Endothelial cell of umbilical vein (primary cell): ENCODE data around the gene FES. TPM values are rescaled to one million over a fixed set of nuclear protein-coding genes. Genes with fewer than 3 reads are reported as not detected.

Experiments
- BruUV-seq: library from RNA; stranded (reverse); fragments of 400-500 nt; replicated peaks from 2 replicates; lab custom pipeline; 2021; lab: Mats Ljungman, UMichigan
- CTCF ChIA-PET: fragments of 300-600, 350-600 bp; sonication (Branson Sonifier 250); formaldehyde crosslinking; loops from one replicate; lab custom pipeline; 2021; ENCODE audit warnings: antibody characterized with exemption, inconsistent platforms; lab: Charles Lee
- POLR2A ChIA-PET: fragments of 300-600, 350-600 bp; sonication (Branson Sonifier 250); formaldehyde crosslinking; loops from one replicate; lab custom pipeline; 2021; ENCODE audit warnings: antibody characterized with exemption, inconsistent platforms; lab: Charles Lee
- DNase-seq: peaks from one replicate; pipeline ENCODE4 v3.0.0-alpha.2; 2011; ENCODE audit warnings: low read depth, low spot score
- FAIRE-seq: peaks from 2 replicates; lab custom pipeline; 2011; peaks lifted over from hg19 to GRCh38; lab: Jason Lieb, UNC
- H2AFZ ChIP-seq: 2 replicates; pipeline ENCODE4 v1.6.0; 2012; ENCODE audit warnings: low read depth, low read length, control low read depth, inconsistent platforms
- H3K27ac ChIP-seq: 2 replicates; pipeline ENCODE4 v1.5.1; 2011; ENCODE audit warnings: low read depth, mild to moderate bottlenecking, control low read depth, low read length, moderate library complexity; ENCODE audit not compliant: insufficient read depth
- H3K27me3 ChIP-seq, 2 experiments: 2 replicates each; pipeline versions ENCODE4 v1.6.0 to v1.6.1; 2011; ENCODE audit warnings: low read length in 2 of 2, mixed read lengths in 1 of 2; ENCODE audit not compliant: control insufficient read depth in 2 of 2, insufficient read depth in 2 of 2
- H3K36me3 ChIP-seq, 2 experiments: 2 replicates in 1 of 2; 3 replicates in 1 of 2; pipeline ENCODE4 v1.5.1; 2011; ENCODE audit warnings: low read length in 2 of 2, mild to moderate bottlenecking in 1 of 2, moderate library complexity in 1 of 2; ENCODE audit not compliant: control insufficient read depth in 2 of 2, insufficient read depth in 2 of 2; ENCODE audit errors: extremely low read depth in 1 of 2
- H3K4me1 ChIP-seq: 3 replicates; pipeline ENCODE4 v1.5.1; 2011; ENCODE audit warnings: mild to moderate bottlenecking, low read length; ENCODE audit not compliant: control insufficient read depth, insufficient read depth; ENCODE audit errors: extremely low read depth
- H3K4me2 ChIP-seq: 2 replicates; pipeline ENCODE4 v1.6.1; 2011; ENCODE audit warnings: low read length, control low read depth, mixed read lengths; ENCODE audit not compliant: insufficient read depth
- H3K4me3 ChIP-seq, 3 experiments: fragments of 200-600 bp in 1 of 3; sonication (generic), shearing (Covaris generic) in 1 of 3; replicated peaks in 1 of 3; 2 replicates each; pipeline ENCODE4 v1.5.1; 2011 to 2016; ENCODE audit warnings: control low read depth in 3 of 3, low read length in 3 of 3, mild to moderate bottlenecking in 2 of 3, inconsistent platforms in 1 of 3, low read depth in 1 of 3, moderate library complexity in 1 of 3; ENCODE audit not compliant: insufficient read depth in 1 of 3
- H3K79me2 ChIP-seq: 2 replicates; pipeline ENCODE4 v1.6.0; 2012; ENCODE audit warnings: low read length, inconsistent platforms; ENCODE audit not compliant: control insufficient read depth, insufficient read depth
- H3K9ac ChIP-seq: replicated peaks from 2 replicates; pipeline ENCODE3; 2011; ENCODE audit warnings: low read length, control low read depth; ENCODE audit not compliant: insufficient read depth; ENCODE audit errors: extremely low read depth
- H3K9me1 ChIP-seq: replicated peaks from 3 replicates; pipeline ENCODE4 v1.6.0; 2011; ENCODE audit warnings: mild to moderate bottlenecking, low read length; ENCODE audit not compliant: control insufficient read depth, insufficient read depth; ENCODE audit errors: extremely low read depth
- H3K9me3 ChIP-seq: replicated peaks from 2 replicates; pipeline ENCODE4 v1.5.1; 2012; ENCODE audit warnings: low read length, inconsistent platforms; ENCODE audit not compliant: control insufficient read depth, insufficient read depth
- H4K20me1 ChIP-seq: replicated peaks from 2 replicates; pipeline ENCODE3; 2011; ENCODE audit warnings: mild to moderate bottlenecking, low read length; ENCODE audit not compliant: control insufficient read depth, insufficient read depth; ENCODE audit errors: extremely low read depth
- EZH2 ChIP-seq: IDR thresholded peaks from 2 replicates; pipeline ENCODE4 v1.6.1; 2012; ENCODE audit warnings: borderline replicate concordance, low read depth, mild to moderate bottlenecking, moderate library complexity, low read length, inconsistent platforms; ENCODE audit not compliant: severe bottlenecking
- FOS ChIP-seq: IDR thresholded peaks from 2 replicates; pipeline ENCODE4 v1.6.1; 2011; ENCODE audit warnings: mild to moderate bottlenecking, low read length, moderate library complexity, borderline replicate concordance; ENCODE audit not compliant: insufficient read depth
- GATA2 ChIP-seq: IDR thresholded peaks from 2 replicates; pipeline ENCODE4 v1.7.0; 2011; ENCODE audit warnings: low read depth, mild to moderate bottlenecking, moderate library complexity, mixed read lengths, low read length; ENCODE audit not compliant: insufficient read length, insufficient read depth
- JUN ChIP-seq: IDR thresholded peaks from 2 replicates; pipeline ENCODE4 v1.6.1; 2011; ENCODE audit warnings: borderline replicate concordance, low read depth; ENCODE audit not compliant: insufficient read length, insufficient read depth
- MYC ChIP-seq: IDR thresholded peaks from one replicate; pipeline ENCODE4 v1.6.1; 2011; ENCODE audit warnings: mild to moderate bottlenecking, low read depth, low read length
- POLR2A ChIP-seq: IDR thresholded peaks from 2 replicates; pipeline ENCODE4 v1.6.1; 2012; ENCODE audit warnings: low read depth, mild to moderate bottlenecking, control low read depth, low read length
- POLR2AphosphoS5 ChIP-seq: IDR thresholded peaks from 2 replicates; pipeline ENCODE4 v1.6.1; 2012; ENCODE audit warnings: low read depth, mild to moderate bottlenecking, control low read depth, low read length, moderate library complexity; ENCODE audit not compliant: insufficient read depth
- dilution Hi-C: fragments of 300-500 bp; cut with MboI; formaldehyde crosslinking; loops from one replicate; pipeline ENCODE4 v1.15.0; 2019; ENCODE audit warnings: low sequenced_read_pairs; ENCODE audit not compliant: extremely low pct_ligation_motif_present
- intact Hi-C: fragments of 100-400 bp; cut with micrococcal nuclease; formaldehyde crosslinking; loops from one replicate; pipeline ENCODE4 v1.10.0; 2022
- polyA plus RNA-seq, 4 experiments: library from polyadenylated mRNA; depleted of rRNA in 3 of 4; stranded (reverse) in 3 of 4; unstranded in 1 of 4; fragments of >200 nt; gene quantifications; 2 replicates each; pipeline versions ENCODE4 v1.2.1 to v1.2.3, GENCODE V29; 2011 to 2012; ENCODE audit warnings: missing spikeins in 1 of 4
- total RNA-seq: library from RNA; stranded (reverse); gene quantifications from 2 replicates; pipeline ENCODE4 v1.2.3, GENCODE V29; 2021
- TF ChIP-seq, protein P1 (sequence below), 2 donors: IDR thresholded peaks; 1 replicate in 1 of 2; 2 replicates in 1 of 2; pipeline ENCODE4 v1.5.1; 2011; ENCODE audit warnings: low read length in 2 of 2, mild to moderate bottlenecking in 2 of 2, moderate library complexity in 2 of 2, control low read depth in 1 of 2, inconsistent platforms in 1 of 2, low read depth in 1 of 2; ENCODE audit not compliant: insufficient read depth in 1 of 2; ENCODE audit errors: extremely low read depth in 1 of 2
- TF ChIP-seq, protein P2 (sequence below): IDR thresholded peaks from 2 replicates; pipeline ENCODE4 v1.6.1; 2011; ENCODE audit not compliant: insufficient read depth, insufficient read length

Gene FES
- total and polyA plus RNA-seq, 2 donors (not counting 3 experiments of a cell fraction or from before 2014, with no cell fraction given) = 41.5 to 58.1 TPM

DNA sequence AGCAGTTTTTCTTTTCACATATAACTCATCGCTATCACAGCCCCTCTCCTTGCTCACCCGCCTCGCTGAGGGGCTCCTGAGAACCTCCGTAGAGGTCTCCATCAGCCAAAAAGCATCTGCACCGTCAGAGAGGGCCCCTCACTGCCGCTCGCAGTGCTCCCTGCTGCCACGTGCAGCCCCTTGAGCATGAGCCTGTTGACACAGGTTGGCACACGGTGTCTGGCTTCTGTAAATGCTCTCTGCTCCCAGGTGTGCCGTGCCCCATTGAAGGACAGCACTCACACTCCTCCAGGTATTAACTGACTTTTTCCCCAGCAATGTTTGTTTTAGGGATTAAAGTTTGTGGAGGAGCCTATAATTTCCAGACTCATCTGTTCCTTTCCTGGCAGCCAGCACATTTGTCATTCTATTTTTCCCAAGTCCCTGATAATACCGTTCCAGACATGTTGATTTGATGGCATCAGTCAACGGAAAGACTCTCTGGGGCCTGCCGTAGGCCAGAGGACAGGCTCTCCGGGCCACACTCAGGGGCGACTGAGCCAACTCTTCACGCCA lies 18.1 kb upstream of the FES start:
- Histone ChIP-seq H2AFZ (no peak overlapping the region), H3K4me2 (no peak overlapping the region), H3K36me3 (no peaks in the 10 kb centered on the region), H3K4me3 (no peak overlapping the region), H3K9me1 (no peaks in the 10 kb centered on the region), H3K27me3 (no peaks in the 10 kb centered on the region), H4K20me1 (no peaks in the 10 kb centered on the region), H3K9me3 (no peaks in the 10 kb centered on the region), H3K4me1 (peaks cover 19% of the 10 kb centered on the region), H3K9ac (no peak overlapping the region), H3K27ac (no peak overlapping the region), H3K79me2 (peaks cover 7% of the 10 kb centered on the region)
- TF ChIP-seq MYC = no peak
- no peak for TF ChIP-seq FOS
- TF ChIP-seq EZH2 = no peak
- no peak for TF ChIP-seq JUN
- TF ChIP-seq, protein P1, sequence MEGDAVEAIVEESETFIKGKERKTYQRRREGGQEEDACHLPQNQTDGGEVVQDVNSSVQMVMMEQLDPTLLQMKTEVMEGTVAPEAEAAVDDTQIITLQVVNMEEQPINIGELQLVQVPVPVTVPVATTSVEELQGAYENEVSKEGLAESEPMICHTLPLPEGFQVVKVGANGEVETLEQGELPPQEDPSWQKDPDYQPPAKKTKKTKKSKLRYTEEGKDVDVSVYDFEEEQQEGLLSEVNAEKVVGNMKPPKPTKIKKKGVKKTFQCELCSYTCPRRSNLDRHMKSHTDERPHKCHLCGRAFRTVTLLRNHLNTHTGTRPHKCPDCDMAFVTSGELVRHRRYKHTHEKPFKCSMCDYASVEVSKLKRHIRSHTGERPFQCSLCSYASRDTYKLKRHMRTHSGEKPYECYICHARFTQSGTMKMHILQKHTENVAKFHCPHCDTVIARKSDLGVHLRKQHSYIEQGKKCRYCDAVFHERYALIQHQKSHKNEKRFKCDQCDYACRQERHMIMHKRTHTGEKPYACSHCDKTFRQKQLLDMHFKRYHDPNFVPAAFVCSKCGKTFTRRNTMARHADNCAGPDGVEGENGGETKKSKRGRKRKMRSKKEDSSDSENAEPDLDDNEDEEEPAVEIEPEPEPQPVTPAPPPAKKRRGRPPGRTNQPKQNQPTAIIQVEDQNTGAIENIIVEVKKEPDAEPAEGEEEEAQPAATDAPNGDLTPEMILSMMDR (IDR thresholded peaks at IDR 0.05; ENCODE audit: extremely low read depth in 1 of 2, insufficient read depth in 1 of 2, low read depth in 1 of 2, low read length in 2 of 2) = no peak
- TF ChIP-seq, protein P2, sequence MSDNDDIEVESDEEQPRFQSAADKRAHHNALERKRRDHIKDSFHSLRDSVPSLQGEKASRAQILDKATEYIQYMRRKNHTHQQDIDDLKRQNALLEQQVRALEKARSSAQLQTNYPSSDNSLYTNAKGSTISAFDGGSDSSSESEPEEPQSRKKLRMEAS = no peak
- no peak for TF ChIP-seq POLR2A
- TF ChIP-seq POLR2AphosphoS5 = no peak
- TF ChIP-seq GATA2 = no peak
- ChIA-PET POLR2A (no interaction called here), CTCF (no interaction called here)
- intact Hi-C loops (no loop called here), dilution Hi-C loops (no loop called here)
- FAIRE-seq (no peak), DNase-seq (no peak)
- BruUV-seq = no TSS peak
